Ovary (tissue), 3 donors: Measurements from ENCODE around the gene ABT1.

Source experiments
- CTCF ChIP-seq, 3 donors: fragments of 450-650 bp in 2 of 3; fragments of 200-600 bp in 1 of 3; IDR thresholded peaks; one replicate each; pipeline versions ENCODE4 v1.5.1 to v1.8.0; 2016 to 2022; ENCODE audit warnings: antibody characterized with exemption in 3 of 3, mild to moderate bottlenecking in 1 of 3
- EP300 ChIP-seq: sonication (generic); formaldehyde crosslinking; IDR thresholded peaks from one replicate; pipeline ENCODE4 v1.6.1; 2017; ENCODE audit warnings: antibody characterized with exemption
- POLR2A ChIP-seq: fragments of 450-650 bp; IDR thresholded peaks from one replicate; pipeline ENCODE4 v1.6.1; 2017; ENCODE audit warnings: antibody characterized with exemption, mild to moderate bottlenecking, moderate library complexity
- donor health status: DM: no; HTN: no; CAD: no.

- TF ChIP-seq CTCF (IDR thresholded peaks at IDR 0.05) (no peak), POLR2A (no peak), EP300 (no peak)
Observed at GRCh38 chr6:26569433-26569764, 27.4 kb upstream of the ABT1 start.
